ENCODE results near the gene LILRA1. TPM values are rescaled to one million over a fixed set of nuclear protein-coding genes. Genes with fewer than 3 reads are reported as not detected.

LILRA1 gene
- total and polyA plus RNA-seq, 9 of the 15 experiments (the other 6 are each of a cell fraction or from before 2014, with no cell fraction given): not detected

- Histone ChIP-seq H3K79me2 (ENCODE audit: control insufficient read depth, insufficient read depth, low read length) (no peaks in the 10 kb centered on the region), H3K4me1 (replicated peaks in 1 of 2; ENCODE audit: control insufficient read depth in 2 of 2, insufficient read depth in 2 of 2, low read length in 2 of 2) (peaks cover 0 to 5% of the 10 kb centered on the region in 2 experiments; a peak in 2 of 5 replicates), H3K36me3 (ENCODE audit: control insufficient read depth, insufficient read depth, low read length) (no peaks in the 10 kb centered on the region), H4K20me1 (replicated peaks; ENCODE audit: control insufficient read depth, insufficient read depth, low read length) (no peaks in the 10 kb centered on the region), H3K9ac (ENCODE audit: insufficient read depth in 1 of 2, low read depth in 2 of 2, low read length in 2 of 2) (no peak overlapping the region), H3K27ac (ENCODE audit: extremely low read depth, low read depth, low read length) (no peak overlapping the region), H3K27me3 (ENCODE audit: control insufficient read depth in 2 of 2, insufficient read depth in 2 of 2, low read length in 2 of 2) (peaks cover 36 to 66% of the 10 kb centered on the region in 2 experiments), H2AFZ (ENCODE audit: low read depth, low read length) (no peak overlapping the region), H3K4me3 (no peak overlapping the region), H3K9me3 (replicated peaks; ENCODE audit: control insufficient read depth, insufficient read depth, low read depth, low read length) (no peaks in the 10 kb centered on the region), H3K9me1 (ENCODE audit: control insufficient read depth, insufficient read depth, low read length) (no peaks in the 10 kb centered on the region), H3K4me2 (ENCODE audit: insufficient read depth, low read length) (no peak overlapping the region)
- TF ChIP-seq BHLHE40 (IDR thresholded peaks at IDR 0.05; ENCODE audit: low read length): peak; percentile 70
- TF ChIP-seq USF2 (CRISPR knock-in tag; IDR thresholded peaks at IDR 0.05): peak; percentile 70
- TF ChIP-seq USF1 (CRISPR knock-in tag; IDR thresholded peaks at IDR 0.05): peak; percentile 56
- TF ChIP-seq RAD51 (IDR thresholded peaks at IDR 0.05; ENCODE audit: borderline replicate concordance, low read depth): peak; percentile 34; the same call in 1 of the 2 replicates
- no peak for TF ChIP-seq PTTG1 (tag; IDR thresholded peaks at IDR 0.05; ENCODE audit: low read depth)
- peak; percentile 85 for TF ChIP-seq TFE3 (CRISPR knock-in tag; IDR thresholded peaks at IDR 0.05)
- TF ChIP-seq KLF6 (CRISPR knock-in tag; IDR thresholded peaks at IDR 0.05; ENCODE audit: borderline replicate concordance): no peak
- TF ChIP-seq TCFL5 (CRISPR knock-in tag; conservative IDR thresholded peaks at IDR 0.05): no peak
- ChIA-PET POLR2A (no interaction called here), CTCF (ENCODE audit: low intra/inter-chr PET ratio) (no interaction called here)
- WGBS (ENCODE audit: insufficient coverage, low coverage, missing lambda C conversion rate): 4% methylated on average over 22 of the region's 22 CpGs
- ATAC-seq (no peak), DNase-seq (ENCODE audit: extremely low read depth in 1 of 4, low spot score in 3 of 4) (no peak), FAIRE-seq (no peak)
- no TSS peak for BruUV-seq (replicated peaks)
- in situ Hi-C loops (cut with MboI): no loop called here
- intact Hi-C loops (cut with micrococcal nuclease): no loop called here
Measured at GRCh38 chr19:54551950-54552912, 41.2 kb upstream of the LILRA1 start.

Measured in K562 (cell line).